Measurements from ENCODE around the gene UGGT1. TPM values are rescaled to one million over a fixed set of nuclear protein-coding genes. Genes with fewer than 3 reads are reported as not detected.

UGGT1 gene
- total RNA-seq, 1 experiment from 2014 or later: 57.3 TPM

DNA sequence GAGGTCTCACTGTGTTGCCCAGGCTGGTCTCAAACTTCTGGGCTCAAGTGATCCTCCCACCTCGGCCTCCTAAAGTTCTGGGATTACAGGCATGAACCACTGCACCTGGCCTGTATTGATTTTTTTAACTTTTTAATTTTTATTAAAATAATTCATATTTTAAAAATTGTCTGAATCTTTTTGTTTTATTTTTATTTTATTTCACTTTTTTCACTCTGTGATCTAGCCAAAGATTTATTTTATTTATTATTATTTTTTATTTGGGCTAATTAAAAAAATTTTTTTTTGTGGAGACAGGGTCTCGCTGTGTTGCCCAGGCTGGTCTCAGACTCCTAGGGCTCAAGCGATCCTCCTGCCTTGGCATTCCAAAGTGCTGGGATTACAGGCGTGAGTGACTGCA lies 14.1 kb downstream of the UGGT1 start:
- no peak for DNase-seq (ENCODE audit: low read depth)

DNA sequence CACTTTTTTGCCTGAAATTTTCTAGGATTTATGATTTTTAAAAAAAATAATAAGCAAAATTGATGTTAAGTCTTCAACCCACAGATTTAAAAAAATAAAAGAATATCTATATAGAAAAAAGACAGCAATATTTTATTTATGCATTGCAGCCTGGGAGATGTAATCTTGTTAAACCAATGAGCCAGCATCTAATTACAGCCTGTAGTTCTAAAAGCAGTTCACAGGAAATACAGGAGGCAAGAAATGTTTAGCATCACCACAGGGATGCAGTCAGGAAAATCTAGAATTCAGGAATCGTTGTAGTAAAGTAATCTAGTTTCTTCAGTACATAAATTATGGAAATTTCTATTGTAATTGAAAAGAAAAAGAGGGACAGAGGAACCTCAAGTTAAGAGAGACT lies 17.2 kb downstream of the UGGT1 start:
- DNase-seq (ENCODE audit: low read depth): no peak

- DNase-seq (ENCODE audit: low read depth): no peak
Measured at GRCh38 chr2:128109243-128109642, 18.2 kb downstream of the UGGT1 start.

GRCh38 chr2:128115921-128116623 lies 25.1 kb downstream of the UGGT1 start:
- no peak for DNase-seq (ENCODE audit: low read depth)

DNA sequence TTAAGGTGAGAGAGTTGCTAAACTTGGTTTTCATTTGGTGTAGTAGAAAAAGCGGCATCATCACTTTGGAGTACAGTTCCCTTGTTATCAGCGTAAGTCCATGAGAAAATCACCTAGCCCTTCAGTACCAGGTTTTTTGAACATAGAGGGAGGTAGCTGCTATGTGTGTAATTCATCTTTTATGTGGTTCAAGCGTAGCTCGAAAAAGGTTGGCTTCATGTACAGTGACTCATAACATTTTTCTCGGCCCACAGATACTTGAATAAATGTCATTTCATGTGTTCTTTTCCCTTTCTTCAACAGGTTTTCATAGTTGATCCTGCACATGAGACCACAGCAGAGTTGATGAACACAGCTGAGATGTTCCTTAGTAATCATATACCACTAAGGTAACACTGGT lies 43.6 kb downstream of the UGGT1 start:
- no peak for DNase-seq (ENCODE audit: low read depth)

DNA sequence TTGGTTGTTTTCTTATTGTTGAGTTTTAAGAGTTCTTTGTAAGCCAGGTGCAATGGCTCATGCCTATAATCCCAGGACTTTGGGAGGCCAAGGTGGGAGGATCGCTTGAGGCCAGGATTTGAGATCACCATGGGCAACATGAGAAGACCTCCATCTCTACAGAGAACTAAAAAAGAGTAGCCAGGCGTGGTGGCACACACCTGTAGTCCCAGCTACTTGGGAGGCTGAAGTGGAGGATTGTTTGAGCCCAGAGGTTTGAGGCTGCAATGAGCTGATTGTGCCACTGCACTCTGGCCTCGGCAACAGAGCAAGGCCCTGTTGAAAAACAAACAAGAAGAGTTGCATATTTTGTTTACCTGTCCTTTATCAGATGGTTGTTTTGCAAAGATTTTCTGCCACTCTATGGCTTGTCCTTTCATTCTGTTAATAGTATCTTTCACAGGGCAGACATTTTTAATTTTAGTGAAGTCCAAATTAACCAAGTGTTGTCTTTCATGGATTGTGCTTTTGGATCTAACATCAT lies 46.2 kb downstream of the UGGT1 start:
- DNase-seq (ENCODE audit: low read depth): no peak

- DNase-seq (ENCODE audit: low read depth): no peak
Measured at GRCh38 chr2:128139624-128140023, 48.6 kb downstream of the UGGT1 start.

DNA sequence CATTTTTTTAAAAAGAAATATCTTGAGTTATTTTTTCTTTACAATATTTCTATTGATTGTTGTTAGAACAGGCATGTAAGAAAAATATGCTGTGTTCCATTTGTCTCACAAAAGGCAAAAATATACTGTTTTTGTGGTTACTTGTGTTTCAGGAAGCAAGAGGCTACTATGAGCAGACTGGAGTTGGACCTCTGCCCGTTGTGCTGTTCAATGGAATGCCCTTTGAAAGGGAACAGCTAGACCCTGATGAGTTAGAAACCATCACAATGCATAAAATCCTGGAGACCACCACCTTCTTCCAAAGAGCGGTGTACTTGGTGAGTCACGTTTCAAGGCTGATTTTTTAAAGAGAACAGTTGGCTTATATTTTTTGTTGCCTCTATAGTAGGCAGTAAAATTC lies 54.7 kb downstream of the UGGT1 start:
- DNase-seq (ENCODE audit: low read depth): peak; percentile 4

DNA sequence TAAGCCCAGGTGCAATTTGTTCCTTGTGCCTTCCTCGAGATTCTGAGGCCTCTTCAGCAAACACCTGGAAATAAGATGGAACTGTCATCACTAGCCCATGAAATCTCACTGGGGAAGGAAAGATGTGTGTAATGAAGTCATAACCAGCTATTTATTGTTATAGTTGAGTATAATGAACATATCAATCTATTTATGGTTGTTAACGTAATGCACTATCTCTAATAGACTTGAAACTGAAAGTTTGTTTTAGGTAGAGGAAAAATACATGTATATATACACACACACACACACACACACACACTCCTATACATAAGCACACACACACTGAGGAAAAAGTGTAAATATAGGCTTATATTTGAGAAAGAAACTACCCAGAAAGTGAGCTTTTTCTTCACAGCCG lies 62.8 kb downstream of the UGGT1 start:
- DNase-seq (ENCODE audit: low read depth): no peak

DNA sequence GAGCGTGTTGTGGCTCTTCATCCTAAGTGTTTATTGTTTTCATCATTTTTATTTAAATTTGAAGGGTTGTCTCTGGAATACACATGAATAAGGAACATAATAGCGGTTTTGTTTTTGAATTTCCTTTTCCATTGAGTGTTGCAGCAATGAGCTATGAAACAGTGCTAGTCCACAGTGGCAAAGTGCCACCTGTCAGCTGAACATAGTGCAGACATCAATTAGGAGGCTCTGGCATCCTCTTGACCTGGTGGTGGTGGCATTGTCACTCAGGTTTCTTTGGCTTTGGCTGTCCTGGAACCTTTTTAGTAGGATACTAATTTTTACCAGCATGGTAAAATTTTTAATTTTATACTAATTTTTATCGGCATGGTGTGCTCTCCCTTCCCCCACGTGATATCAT lies 63.2 kb downstream of the UGGT1 start:
- no peak for DNase-seq (ENCODE audit: low read depth)

DNA sequence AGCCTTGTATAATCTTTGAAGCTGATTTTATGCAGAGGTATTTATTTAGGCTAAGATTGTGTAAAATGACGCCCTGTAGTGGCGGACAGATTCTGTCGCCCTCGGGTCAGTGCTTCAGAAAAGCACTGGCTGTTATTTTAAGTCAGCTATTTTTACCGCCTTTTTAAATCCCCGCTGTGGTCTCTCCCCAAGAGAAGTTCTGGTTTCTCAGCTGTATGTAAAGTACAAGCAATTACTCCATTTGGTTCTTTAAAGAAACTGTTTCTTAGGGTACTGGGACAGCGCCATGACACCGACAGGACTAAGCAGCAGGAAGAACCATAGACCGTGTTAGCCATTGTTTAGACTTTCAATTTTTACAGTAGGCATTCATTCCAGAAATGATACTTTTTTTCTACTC lies 65.0 kb downstream of the UGGT1 start:
- no peak for DNase-seq (ENCODE audit: low read depth)

DNA sequence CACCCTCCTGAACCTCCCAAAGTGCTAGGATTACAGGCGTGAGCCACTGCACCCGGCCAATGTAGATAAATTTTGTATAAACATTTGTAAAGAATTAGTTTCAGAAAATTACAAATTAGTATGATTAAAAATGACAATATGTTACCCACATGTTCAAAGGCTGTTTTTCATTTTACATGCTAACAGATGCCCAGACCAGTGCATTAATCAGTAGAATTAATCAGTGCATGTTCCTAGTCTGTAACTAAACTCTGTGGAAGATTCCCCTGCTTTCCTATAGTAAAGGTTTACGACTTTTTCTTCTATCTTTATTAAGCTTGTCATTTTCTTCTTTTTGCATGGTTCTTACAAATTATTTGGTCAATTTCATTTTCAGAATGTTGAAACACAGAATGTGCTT lies 65.8 kb downstream of the UGGT1 start:
- DNase-seq (ENCODE audit: low read depth): no peak

DNA sequence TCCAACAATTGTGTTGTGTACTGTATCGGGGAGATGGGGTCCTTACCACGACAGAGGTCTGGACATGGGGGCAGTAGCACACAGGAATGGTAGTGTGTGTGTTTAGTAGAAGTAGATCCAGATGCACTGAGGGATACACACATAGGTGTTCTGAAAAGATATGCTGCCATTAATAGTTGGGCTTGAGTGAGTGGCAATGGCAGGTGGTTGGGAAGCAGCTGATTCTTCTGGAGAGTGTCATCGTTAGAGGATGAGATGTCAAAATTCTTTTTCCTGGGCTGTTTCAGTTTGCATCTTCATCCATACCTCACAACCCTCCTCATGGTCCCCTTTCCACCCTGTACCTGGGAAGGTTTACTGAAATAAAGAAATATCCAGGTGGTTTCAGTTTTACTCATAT lies 66.6 kb downstream of the UGGT1 start:
- no peak for DNase-seq (ENCODE audit: low read depth)

GRCh38 chr2:128158176-128158575 lies 67.2 kb downstream of the UGGT1 start:
- no peak for DNase-seq (ENCODE audit: low read depth)

- DNase-seq (ENCODE audit: low read depth): no peak
Measured at GRCh38 chr2:128159437-128159836, 68.4 kb downstream of the UGGT1 start.

DNA sequence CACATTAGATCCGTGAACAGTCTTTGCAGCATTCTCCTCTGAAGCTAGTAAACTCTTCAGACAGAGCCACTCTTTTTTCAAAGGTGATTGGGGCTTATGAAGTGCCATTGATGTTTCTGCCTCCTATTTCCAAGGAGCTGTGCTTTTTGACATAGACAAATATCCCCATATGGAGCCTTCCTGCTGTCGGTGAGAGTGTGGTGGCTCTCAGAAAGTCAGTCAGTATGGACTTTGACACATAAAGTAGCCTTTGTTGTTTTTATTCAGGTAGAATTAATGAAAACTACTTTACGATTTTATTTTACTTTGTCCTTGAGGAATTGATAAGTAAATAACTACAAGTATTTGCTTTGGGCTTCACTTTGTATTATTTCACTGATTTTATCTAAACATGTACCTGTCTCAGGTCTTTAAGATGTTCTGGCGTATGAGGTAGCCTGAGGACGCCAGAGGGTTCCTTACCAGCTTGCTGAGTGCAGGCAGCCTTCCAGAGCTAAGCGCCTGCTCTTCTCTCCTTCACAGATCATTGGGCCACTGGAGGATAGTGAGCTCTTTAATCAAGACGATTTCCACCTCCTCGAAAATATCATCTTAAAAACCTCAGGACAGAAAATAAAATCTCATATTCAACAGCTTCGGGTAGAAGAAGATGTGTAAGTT lies 69.7 kb downstream of the UGGT1 start:
- no peak for DNase-seq (ENCODE audit: low read depth)

- no peak for DNase-seq (ENCODE audit: low read depth)
Measured at GRCh38 chr2:128162266-128162665, 71.3 kb downstream of the UGGT1 start.

GRCh38 chr2:128164311-128164710 lies 73.3 kb downstream of the UGGT1 start:
- DNase-seq (ENCODE audit: low read depth): no peak

DNA sequence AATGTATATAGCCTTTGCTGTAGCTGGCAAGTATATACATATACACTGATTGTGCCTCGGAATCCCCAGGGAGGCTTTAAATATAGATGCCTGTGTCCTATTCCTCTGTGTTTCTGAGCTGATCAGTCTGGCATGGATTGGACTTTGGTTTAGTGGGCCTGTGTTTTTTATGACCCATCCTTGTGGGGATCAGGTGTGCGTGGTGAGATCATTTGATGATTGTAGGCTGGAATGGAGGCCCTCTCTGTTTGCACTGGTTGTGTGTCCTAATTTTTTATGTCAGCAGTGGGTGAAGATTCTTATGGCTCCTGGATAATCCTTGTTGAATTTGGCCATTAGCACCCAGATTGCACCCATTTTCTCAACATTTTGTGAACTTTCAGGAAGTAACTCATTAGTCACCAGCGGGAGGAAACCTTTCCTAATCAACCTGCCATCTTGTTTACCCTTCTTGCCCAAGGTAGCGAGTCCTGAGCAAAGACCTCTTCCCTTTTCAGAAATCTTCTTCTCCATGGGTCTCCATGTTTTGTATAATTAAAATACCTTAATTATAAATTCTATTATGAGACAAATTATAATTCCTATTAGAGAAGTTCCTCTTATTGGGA lies 75.8 kb downstream of the UGGT1 start:
- DNase-seq (ENCODE audit: low read depth): no peak

DNA sequence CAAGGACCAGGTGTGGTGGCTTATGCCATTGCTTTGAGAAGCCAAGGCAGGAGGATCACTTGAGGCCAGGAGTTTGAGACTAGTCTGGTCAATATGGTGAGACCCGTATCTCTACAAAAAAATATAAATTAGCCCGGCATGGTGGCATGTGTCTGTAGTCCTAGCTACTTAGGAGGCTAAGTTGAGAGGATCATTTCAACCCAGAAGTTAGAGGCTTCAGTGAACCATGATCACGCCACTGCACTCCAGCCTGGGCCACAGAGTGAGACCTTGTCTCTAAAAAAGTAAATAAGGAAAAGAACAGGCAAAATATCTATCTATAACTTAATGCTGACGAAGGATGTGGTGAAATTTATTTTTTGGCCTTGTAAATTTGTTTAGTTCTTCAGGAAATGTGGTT lies 78.1 kb downstream of the UGGT1 start:
- no peak for DNase-seq (ENCODE audit: low read depth)

DNA sequence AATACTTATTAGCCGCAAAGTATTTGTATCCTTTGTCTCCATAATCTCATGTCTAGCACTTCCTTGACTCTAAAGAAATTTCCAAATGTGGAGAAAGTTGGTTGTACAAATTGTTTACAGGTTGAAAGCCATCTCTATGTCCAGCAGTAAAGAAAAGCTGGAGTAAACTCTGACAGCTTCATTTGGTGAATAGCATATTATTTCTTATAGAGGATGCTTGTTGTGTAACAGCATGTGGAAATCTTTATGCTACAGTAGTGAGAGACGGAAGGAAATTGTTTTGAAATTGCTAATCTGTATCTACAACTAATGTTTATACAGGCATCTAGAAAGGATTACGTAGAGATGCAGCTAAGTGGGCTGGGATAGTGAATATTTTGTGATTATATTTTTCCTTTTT lies 78.5 kb downstream of the UGGT1 start:
- DNase-seq (ENCODE audit: low read depth): no peak

DNA sequence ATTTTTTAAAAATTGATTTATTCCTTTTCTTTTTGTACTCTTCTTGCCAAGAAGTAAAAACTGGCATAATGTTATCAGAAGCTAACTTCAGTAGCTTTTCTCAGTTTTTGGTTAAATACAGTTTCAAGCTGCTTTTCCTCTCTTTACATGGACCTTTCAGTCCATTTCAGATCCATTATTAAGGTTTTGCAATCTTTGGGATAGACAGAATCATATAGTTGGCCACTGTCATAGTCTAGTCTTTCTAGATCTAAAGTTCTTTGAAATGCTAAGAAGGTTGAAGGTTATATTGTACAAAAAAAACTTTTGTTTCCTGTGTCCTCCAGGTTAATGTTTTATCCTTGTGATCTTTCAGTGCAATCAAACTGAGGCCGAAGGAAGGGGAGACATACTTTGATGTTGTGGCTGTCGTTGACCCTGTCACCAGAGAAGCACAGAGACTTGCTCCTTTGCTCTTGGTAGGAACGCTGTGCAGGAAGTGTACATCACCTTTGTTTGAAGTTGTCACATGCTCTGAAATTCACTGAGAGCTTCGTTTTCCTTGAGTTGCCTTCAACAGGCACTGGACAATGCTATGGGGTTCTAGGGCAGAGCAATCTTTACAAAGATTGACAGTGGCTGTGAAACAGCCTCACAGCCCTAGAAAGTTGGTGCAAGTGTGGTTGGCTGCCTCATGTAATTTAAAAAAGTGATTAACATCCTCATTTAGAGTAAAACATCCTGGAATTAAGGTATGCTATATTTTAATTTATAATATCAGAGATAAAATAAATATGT lies 79.1 kb downstream of the UGGT1 start:
- no peak for DNase-seq (ENCODE audit: low read depth)
